Esophagus (tissue), 2 donors: ENCODE results near the gene NDFIP1. TPM values are rescaled to one million over a fixed set of nuclear protein-coding genes. Genes with fewer than 3 reads are reported as not detected.

Experiments
- H3K27ac ChIP-seq, 2 donors: one replicate each; pipeline ENCODE4 v1.5.1; 2013; ENCODE audit warnings: low read depth in 2 of 2, mild to moderate bottlenecking in 2 of 2, inconsistent platforms in 1 of 2, low read length in 1 of 2, moderate library complexity in 1 of 2
- H3K27me3 ChIP-seq, 2 donors: one replicate each; pipeline ENCODE4 v1.6.1; 2013; ENCODE audit warnings: low read length in 2 of 2, control low read depth in 1 of 2, mild to moderate bottlenecking in 1 of 2; ENCODE audit not compliant: insufficient read depth in 2 of 2, control insufficient read depth in 1 of 2
- H3K36me3 ChIP-seq, 2 donors: one replicate each; pipeline ENCODE4 v1.6.1; 2013; ENCODE audit warnings: low read length in 1 of 2; ENCODE audit not compliant: control insufficient read depth in 2 of 2, insufficient read depth in 2 of 2
- H3K4me1 ChIP-seq, 2 donors: one replicate each; pipeline ENCODE4 v1.6.1; 2013; ENCODE audit warnings: low read length in 1 of 2; ENCODE audit not compliant: control insufficient read depth in 2 of 2, insufficient read depth in 2 of 2
- H3K4me3 ChIP-seq, 2 donors: one replicate each; pipeline ENCODE4 v1.5.1; 2013; ENCODE audit warnings: low read length in 2 of 2, mild to moderate bottlenecking in 2 of 2, low read depth in 1 of 2, moderate library complexity in 1 of 2
- H3K9me3 ChIP-seq, 2 donors: one replicate each; pipeline ENCODE4 v1.6.1; 2013; ENCODE audit warnings: mild to moderate bottlenecking in 2 of 2, low read depth in 1 of 2, low read length in 1 of 2, moderate library complexity in 1 of 2; ENCODE audit not compliant: control insufficient read depth in 2 of 2, insufficient read depth in 1 of 2
- WGBS, 2 donors: extraction: QIAGEN DNeasy Blood & Tissue Kit; methylation state at CpG; one replicate each; pipeline ENCODE4 v1.1.7; 2013; 5-methylcytosine and 5-hydroxymethylcytosine counted together
- polyA plus RNA-seq, 2 donors: library from polyadenylated mRNA; stranded (reverse); fragments of 200-250 nt; gene quantifications; one replicate each; pipeline ENCODE4 v1.2.3, GENCODE V29; 2013
- donor health status: healthy with polysubstance abuse.
- donor health status: Bipolar disorder and iron deficiency.

The NDFIP1 gene
- polyA plus RNA-seq, 2 donors, result 14.1 to 24.4 TPM

- Histone ChIP-seq H3K27me3 (no peaks in the 10 kb centered on the region), H3K36me3 (no peaks in the 10 kb centered on the region), H3K27ac (no peak overlapping the region), H3K4me3 (no peak overlapping the region), H3K4me1 (no peaks in the 10 kb centered on the region), H3K9me3 (no peaks in the 10 kb centered on the region)
- 68 to 70% methylated on average over 2 of the region's 2 CpGs for WGBS, 2 donors
These were observed 34.6 kb upstream of the NDFIP1 start for GRCh38 chr5:142074006-142074405.

GRCh38 chr5:142078221-142078620 lies 30.4 kb upstream of the NDFIP1 start:
- no peak overlapping the region for H3K4me3 ChIP-seq
- no peaks in the 10 kb centered on the region for H3K36me3 ChIP-seq
- no peak overlapping the region for H3K27ac ChIP-seq
- no peaks in the 10 kb centered on the region for H3K9me3 ChIP-seq
- H3K27me3 ChIP-seq, result no peaks in the 10 kb centered on the region
- H3K4me1 ChIP-seq, result no peaks in the 10 kb centered on the region
- 72 to 88% methylated on average over 3 of the region's 3 CpGs for WGBS, 2 donors

- Histone ChIP-seq H3K4me1 (no peaks in the 10 kb centered on the region), H3K27me3 (no peaks in the 10 kb centered on the region), H3K4me3 (no peak overlapping the region), H3K36me3 (no peaks in the 10 kb centered on the region), H3K9me3 (no peaks in the 10 kb centered on the region), H3K27ac (no peak overlapping the region)
- WGBS, 2 donors, result 79 to 93% methylated on average over 1 of the region's 1 CpG
These were observed 29.9 kb upstream of the NDFIP1 start for GRCh38 chr5:142078706-142079105.

- no peak overlapping the region for H3K27ac ChIP-seq
- 51 to 55% methylated on average over 6 of the region's 6 CpGs for WGBS, 2 donors
- no peaks in the 10 kb centered on the region for H3K4me1 ChIP-seq
- no peak overlapping the region for H3K4me3 ChIP-seq
- no peaks in the 10 kb centered on the region for H3K27me3 ChIP-seq
- no peaks in the 10 kb centered on the region for H3K9me3 ChIP-seq
- no peaks in the 10 kb centered on the region for H3K36me3 ChIP-seq
These were observed 29.3 kb upstream of the NDFIP1 start for GRCh38 chr5:142079306-142079721.

- H3K27me3 ChIP-seq, result no peaks in the 10 kb centered on the region
- H3K4me1 ChIP-seq, result no peaks in the 10 kb centered on the region
- H3K9me3 ChIP-seq, result no peaks in the 10 kb centered on the region
- 82 to 86% methylated on average over 7 of the region's 7 CpGs for WGBS, 2 donors
- H3K36me3 ChIP-seq, result no peaks in the 10 kb centered on the region
- no peak overlapping the region for H3K4me3 ChIP-seq
- H3K27ac ChIP-seq, result no peak overlapping the region
These were observed 28.3 kb upstream of the NDFIP1 start for GRCh38 chr5:142080248-142080647.

GRCh38 chr5:142082182-142082781 lies 26.3 kb upstream of the NDFIP1 start:
- no peaks in the 10 kb centered on the region for H3K27me3 ChIP-seq
- no peak overlapping the region for H3K4me3 ChIP-seq
- no peaks in the 10 kb centered on the region for H3K9me3 ChIP-seq
- no peaks in the 10 kb centered on the region for H3K4me1 ChIP-seq
- no peak overlapping the region for H3K27ac ChIP-seq
- H3K36me3 ChIP-seq, result no peaks in the 10 kb centered on the region

- H3K27ac ChIP-seq, result no peak overlapping the region
These were observed 22.4 kb upstream of the NDFIP1 start for GRCh38 chr5:142086229-142086628.

GRCh38 chr5:142086679-142087078 lies 21.9 kb upstream of the NDFIP1 start:
- H3K36me3 ChIP-seq, result no peaks in the 10 kb centered on the region
- no peaks in the 10 kb centered on the region for H3K27me3 ChIP-seq
- 63 to 78% methylated on average over 2 of the region's 2 CpGs for WGBS, 2 donors
- H3K4me1 ChIP-seq, result no peaks in the 10 kb centered on the region
- H3K27ac ChIP-seq, result no peak overlapping the region
- no peaks in the 10 kb centered on the region for H3K9me3 ChIP-seq
- H3K4me3 ChIP-seq, result no peak overlapping the region

More at GRCh38 chr5:142086229-142086628, 22.4 kb upstream of the NDFIP1 start:
- no peaks in the 10 kb centered on the region for H3K36me3 ChIP-seq
- H3K9me3 ChIP-seq, result no peaks in the 10 kb centered on the region
- H3K4me1 ChIP-seq, result no peaks in the 10 kb centered on the region
- H3K4me3 ChIP-seq, result no peak overlapping the region
- H3K27me3 ChIP-seq, result no peaks in the 10 kb centered on the region

- H3K27ac ChIP-seq, result no peak overlapping the region
- no peaks in the 10 kb centered on the region for H3K36me3 ChIP-seq
- H3K4me1 ChIP-seq, result no peaks in the 10 kb centered on the region
- WGBS, 2 donors, result 86 to 90% methylated on average over 12 of the region's 12 CpGs
- no peaks in the 10 kb centered on the region for H3K9me3 ChIP-seq
- H3K4me3 ChIP-seq, result no peak overlapping the region
- H3K27me3 ChIP-seq, result no peaks in the 10 kb centered on the region
These were observed 20.5 kb upstream of the NDFIP1 start for GRCh38 chr5:142087920-142088679.
